HG03060 (cell line): ENCODE data around the gene SP1.
"Not testable (repeated sequence)": the region's sequence is repeated elsewhere in the genome, so short reads cannot be mapped to it uniquely, and the experiment has no call there.

ENCODE experiments used
- ATAC-seq: cut with Tn5 transposase; IDR thresholded peaks from one replicate; pipeline ENCODE4 v1.9.1; 2021; ENCODE audit warnings: low read depth, moderate number of reproducible peaks; ENCODE audit not compliant: unreplicated experiment

Gene SP1

DNA sequence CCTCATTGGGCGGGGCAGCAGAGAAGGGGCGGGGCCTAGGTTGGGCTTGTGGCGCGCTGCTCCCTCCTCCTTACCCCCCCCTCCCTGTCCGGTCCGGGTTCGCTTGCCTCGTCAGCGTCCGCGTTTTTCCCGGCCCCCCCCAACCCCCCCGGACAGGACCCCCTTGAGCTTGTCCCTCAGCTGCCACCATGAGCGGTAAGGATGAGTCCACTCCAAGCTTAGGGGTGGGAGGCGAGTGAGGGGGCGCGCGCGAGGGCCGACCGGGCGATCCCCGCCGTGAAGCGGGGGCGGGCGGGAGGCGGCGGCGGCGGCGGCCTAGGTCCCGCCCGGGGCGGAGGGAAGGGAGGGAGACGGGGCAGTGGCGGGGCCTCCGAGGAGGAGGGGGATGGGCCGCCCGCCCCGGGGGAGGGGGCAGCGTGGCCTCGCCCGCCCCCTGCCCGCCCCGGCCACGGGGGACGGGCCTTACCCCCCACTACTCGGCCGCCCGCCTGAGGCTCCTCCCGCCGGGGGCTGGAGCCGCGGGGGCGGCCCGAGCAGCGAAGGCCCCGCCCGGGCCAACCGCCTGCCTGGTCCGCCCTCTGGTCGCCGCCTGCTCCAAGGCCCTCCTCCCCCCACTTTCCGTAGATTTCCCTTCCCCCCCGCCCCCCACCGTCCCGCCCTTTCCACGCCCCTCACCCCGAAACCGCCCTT, at the start of gene SP1:
Gene SP1 (plus strand): TSS at position 73 of the 690 bp plus-strand sequence. CDS start 116 bp downstream, at position 189.
- ATAC-seq = no peak

DNA sequence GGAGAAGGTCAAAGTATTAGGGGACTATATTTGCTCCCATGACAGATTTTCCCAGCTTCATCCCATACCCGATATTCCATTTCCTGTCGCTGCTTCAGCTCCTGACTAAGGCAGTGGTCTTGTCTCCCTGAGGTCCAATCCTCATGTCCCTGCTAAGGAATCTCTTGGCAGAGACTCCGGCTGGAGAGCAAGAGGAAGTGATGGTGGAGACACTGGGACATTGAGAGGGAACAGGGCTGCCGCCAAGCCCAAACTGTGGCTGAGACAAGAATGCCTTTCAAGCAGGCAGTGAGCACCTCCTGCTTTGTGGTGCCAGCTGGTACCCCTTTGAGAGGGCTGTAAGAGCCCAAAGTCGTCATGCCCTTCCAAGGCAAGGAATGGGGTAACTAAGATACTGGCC, 49.3 kb upstream of the SP1 start:
- ATAC-seq = no peak

DNA sequence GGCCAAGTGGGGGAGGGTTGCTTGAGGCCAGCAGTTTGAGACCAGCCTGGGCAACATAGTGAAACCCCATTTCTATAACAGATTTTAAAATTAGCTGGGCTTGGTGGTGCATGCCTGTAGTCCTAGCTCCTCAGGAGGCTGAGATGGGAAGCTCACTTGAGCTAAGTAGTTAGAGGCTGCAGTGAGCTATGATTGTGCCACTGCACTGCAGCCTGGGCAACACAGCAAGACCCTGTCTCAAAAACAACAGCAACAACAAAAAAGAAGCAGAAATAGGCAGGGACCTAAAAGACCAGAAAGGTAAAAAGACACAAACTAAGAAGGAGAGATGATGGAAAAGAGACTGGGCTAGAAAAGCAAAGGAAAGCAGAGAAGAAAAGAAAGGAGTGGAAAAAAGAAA, 47.6 kb upstream of the SP1 start:
- not testable (repeated sequence) for ATAC-seq

DNA sequence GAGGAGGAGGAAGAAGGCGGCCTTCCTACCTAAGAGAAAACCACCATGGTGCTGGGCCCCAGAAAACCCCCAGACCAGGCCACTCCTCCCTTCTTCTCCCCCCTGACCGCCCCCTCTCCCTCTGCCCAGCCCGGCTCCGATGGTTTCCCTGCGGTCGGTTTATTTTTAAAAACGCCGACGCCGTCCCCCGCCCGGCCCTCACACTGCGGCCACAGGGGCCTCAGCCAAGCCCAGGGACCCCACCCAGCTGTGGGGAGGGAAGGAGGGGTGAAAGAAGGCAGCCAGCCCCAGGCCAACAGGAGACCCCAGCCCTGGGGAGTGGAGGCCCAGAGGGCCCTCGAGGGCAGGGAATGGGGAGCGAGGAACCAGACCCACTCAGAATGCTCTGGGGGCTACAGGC, 47.2 kb upstream of the SP1 start:
- no peak for ATAC-seq

DNA sequence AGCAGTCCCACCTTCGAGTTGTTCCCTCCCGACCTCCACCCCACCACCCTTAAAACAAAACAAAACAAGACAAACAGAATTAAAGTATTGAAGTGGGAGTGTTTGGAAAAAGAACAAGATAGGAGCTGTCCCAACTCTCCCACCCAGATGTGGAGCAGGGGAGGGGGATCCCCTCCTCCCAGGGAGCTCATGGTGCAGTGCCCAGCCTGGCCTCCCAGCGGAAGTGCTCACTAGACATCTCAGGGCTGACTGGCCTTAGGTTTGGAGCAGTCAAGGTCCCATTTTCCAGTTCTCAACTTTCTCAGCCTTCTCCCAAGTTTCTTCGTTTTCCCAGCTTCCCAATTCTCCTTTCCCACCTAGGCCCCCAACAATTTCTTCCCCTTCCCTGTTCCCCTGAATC, 46.7 kb upstream of the SP1 start:
- no peak for ATAC-seq

DNA sequence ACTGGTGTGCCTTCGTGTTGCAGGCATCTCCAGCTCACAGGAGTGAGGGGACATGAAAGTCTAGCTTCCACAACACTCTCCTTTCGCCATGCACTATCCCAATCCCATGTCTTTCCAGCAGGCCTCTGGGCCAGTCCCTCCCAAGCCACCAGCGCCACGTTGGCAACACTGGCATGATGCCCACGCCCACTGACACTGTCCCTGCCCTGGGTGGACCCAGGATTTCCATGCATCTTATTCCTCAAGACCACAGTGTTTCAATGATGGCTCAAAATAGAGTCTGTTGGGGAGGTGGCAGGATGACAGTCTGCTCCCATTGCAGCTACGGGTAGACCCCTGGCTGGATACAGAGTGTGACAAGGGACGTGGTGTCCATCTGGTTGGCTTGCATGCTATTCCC, 46.1 kb upstream of the SP1 start:
- no peak for ATAC-seq

DNA sequence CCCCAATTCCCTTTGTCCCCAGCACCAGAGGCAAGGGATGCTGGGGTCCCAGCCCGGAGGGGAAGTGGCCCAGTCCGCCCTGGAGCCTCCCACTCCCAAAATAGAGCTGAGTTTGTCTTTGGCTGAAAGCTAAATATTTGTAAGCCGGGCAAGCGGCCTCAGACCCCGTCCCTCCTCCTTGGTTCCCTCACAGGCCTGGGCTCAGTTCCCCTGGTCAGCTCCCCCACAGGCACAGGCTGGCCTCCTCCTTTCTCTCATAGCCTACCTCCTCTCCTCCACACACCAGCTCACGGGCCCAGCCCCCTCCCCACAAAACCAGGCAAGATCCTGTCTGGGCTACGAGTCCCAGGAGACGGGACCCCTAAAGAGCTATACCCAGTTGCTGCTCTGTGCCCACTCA, 45.2 kb upstream of the SP1 start:
- ATAC-seq = no peak

DNA sequence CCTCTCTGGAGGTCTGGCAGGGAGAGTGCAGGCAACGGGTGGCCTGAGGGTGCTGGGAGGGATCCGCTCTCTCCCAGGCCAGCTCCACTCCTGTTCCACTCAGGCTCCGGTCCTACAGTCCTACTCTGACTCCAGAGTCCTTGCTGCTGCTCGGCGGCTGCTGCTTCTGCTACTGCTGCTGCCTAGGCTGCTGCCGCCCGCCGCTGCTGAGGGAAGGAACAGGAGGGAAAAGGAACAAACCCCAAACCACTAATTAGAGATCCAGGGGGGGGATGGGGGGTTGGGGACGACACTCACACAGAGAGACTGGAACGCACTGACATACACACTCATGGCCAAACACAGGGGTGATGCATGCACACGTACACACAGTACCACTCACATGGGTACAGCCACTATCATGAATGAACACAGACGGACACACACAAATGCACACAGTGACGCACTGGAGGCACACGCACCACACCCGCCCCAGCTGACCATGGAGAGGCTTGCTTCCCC, 43.7 kb upstream of the SP1 start, which contains the start of gene SP7:
Gene SP7 (minus strand): TSS at position 174 of the 501 bp plus-strand sequence. CDS start 708 bp downstream, outside the sequence.
- no peak for ATAC-seq

DNA sequence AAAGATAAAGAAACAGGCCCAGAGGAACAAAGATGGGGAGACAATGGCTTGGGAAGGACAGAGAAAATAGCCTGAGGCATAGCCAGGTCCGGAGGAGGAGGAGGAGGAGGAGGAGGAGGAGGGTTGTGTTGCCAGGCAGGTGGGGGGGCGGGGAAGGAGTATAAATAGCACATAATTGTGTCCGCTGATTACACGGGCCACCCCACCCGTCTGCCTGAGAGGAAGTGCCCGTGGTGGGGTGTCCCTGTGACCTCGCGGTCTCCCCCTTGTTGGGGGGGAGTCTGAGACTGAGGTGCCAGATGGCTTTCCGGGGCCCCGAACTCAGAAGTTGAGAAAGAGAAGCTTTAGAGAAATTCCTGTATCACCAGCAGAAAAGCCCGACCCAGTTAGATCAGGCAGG, 42.0 kb upstream of the SP1 start:
- no peak for ATAC-seq

DNA sequence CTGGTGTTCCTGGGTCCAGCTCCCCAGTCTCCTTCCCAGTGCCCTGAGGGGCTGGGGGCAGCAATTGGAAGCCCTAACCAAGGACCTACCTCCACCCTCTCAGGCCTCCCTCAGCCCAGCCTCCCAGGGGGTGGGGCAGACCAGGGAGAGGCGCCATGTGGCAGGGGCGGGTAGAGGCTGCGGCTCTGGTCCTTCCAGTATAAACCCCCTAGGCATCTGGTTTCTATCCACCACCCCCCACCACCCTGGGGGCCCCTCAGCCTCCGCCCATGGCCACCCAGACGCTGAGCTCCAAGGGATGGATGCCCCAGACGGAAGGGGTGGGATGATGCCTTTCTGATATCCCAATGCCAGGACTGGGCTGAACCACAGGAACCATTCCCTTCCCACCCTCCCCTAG, 41.1 kb upstream of the SP1 start:
- ATAC-seq = no peak

DNA sequence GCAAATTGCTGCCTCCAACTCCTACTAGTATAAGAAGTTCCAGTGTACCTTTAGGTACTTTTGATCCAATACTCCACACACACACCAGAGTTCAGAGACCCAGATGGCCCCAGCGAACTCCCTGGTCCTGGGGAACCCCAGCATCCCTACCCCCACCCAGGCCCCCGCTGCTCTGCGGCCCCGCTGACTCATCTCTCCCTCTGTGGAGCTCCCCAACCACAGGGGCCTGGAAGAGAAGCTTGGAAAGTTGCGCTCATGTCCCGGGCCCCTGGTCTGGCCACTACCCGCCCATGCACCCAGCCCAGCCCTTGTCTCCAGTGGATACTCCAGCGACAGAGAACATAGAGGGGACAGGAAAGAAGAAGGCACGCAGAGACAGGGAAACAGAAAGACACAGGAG, 39.6 kb upstream of the SP1 start:
- ATAC-seq = no peak

DNA sequence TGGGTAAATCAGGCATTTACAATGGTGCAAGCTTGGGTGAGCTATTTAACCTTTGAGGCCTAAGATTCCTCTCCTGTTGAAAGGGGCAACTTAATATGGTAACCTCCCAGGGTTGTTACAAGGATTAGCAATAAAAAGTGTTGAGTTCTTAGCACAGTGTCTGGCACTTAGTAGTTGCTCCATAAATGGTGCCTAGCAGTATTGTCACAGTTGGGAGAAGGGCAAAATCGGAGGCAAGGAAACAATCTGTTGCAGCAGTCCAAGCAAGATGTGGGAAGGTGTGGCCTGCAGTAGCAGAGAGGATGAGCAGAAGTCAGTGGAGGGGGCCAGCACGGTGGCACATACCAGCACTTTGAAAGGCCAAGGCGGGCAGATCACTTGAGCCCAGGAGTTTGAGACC, 36.5 kb upstream of the SP1 start:
- no peak for ATAC-seq

DNA sequence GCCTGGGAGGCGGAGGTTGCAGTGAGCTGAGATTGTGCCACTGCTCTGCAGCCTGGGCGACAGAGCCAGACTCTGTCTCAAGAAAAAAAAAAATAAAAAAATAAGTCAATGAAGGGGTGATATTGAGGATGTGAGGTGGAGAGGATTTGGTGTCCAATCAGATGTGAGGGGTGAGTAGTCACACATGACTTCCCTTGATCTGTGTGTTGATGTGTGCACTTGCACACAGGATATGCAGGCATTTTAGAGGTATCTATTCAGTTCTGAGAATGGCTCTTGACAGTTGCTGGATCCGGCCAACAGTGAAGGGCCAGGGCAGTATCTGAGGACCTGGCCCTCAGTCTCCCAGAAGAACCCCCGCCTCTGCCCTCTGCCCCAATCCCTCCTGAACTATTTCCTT, 36.0 kb upstream of the SP1 start:
- ATAC-seq = no peak

DNA sequence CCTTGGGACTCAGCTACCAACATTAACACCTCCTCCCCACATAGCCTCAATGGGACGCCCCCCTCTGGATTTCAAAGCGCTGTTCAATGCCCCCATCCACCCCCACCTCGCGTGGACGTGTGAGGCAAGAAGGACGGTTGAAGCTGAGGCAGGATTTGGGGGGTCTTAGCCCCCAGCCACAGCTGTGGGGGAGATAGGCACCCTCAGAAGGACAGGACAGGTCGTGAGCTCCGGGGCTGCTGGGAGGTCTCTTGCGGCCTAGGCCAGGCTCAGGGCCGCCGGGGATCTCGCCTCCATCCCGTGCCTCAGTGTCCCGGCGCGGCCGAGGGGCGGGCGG, 35.5 kb upstream of the SP1 start:
- ATAC-seq = no peak

DNA sequence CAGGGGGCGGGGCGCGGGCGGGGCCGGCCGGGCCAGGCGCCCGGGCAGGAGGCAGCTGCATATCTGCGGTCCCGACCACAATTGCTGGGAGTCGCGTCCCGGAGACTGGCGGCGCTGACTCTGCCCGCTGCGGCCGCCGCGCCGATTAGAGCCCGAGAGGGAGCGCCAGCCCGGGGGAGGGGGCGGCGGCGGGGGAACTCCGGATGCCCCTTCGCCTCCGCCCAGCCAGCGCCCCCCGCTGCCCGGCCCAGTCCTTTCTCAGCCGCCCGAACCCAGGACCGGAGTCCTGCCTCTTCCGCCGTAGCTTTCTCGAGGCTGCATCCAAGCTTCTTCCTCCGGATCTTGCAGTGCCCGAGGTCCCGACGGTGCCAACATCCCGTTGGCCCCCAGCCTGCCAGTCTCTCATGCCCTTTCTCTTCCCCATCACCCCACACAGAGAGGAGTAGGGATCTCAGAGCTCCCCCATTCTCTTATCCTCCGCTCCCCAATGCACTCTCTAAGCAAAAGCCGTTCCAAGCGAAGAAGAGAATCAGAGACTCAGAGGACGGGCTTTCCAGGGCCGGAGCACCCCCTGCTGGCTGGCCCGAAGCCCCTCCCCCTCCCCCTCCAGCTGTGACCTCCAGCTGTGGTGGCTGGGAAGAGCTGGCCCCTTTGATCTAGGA, 35.0 kb upstream of the SP1 start:
- no peak for ATAC-seq

DNA sequence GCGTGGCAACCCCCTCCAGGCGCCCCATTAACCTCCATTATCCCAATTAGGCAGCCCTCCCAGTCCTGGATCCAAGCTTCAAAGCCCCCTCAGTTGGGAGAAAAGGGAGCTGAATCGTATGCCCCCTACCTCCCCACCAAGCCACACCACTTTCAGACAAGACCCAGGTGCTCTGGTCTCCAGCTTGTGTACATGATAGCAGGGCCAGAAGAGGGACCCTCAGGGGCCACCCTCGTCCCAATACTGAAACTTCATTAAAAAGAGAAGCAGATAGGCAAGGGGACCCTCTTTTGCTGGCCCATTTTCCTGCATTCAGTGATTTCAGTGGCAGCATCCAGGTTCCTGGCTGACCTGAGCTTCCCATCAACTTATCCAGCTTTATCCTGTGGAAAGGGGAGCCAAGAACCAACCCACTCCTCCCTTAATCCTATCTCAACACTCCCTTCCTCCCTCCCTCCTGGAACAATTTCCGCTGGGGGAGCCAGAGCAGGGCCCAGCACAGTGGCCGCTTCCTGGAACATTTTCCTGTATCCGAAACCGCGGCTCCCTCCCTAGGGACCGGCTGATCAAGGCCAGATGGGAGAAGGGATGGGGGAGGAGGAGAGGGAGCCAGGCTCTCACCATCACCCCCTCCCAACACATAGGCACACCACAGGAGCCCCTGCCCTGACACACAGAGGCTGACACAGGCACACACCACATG, 34.3 kb upstream of the SP1 start:
- no peak for ATAC-seq

DNA sequence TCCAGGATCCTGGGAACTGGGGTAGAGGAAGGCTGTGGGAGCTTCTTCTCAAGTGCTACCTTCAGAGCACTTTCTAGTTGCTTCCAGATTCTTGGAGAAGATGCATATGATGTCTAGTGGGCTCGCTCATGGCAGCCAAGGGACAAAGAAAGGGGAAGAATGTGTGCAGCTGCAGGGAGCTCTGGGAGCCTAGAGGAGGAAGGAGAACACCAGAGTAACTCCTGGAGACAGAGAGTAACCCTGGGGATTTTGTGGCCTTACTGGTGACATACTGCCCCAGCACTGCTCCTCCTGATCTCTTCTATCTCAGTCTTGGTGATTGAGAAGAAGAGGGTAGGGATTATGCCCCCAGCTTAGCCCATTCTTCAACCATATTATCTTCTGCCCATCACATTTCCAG, 33.5 kb upstream of the SP1 start:
- no peak for ATAC-seq

DNA sequence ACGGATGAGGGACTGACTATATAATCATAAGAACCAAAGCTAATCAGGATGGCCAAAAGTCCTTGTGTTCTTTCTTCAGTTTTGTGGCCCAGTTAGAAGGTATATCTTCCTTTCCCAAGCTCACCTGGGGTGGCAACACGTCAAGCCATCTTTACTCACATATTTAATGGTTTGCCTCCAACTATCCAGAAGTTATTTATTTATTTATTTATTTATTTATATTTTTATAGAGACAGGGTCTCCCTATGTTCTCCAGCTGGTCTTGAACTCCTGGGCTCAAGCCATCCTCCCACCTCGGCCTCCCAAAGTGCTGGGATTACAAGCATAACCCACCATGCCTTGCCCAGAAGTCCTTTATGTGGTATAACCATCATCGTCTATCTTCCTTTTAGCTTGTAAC, 32.1 kb upstream of the SP1 start:
- ATAC-seq = no peak

DNA sequence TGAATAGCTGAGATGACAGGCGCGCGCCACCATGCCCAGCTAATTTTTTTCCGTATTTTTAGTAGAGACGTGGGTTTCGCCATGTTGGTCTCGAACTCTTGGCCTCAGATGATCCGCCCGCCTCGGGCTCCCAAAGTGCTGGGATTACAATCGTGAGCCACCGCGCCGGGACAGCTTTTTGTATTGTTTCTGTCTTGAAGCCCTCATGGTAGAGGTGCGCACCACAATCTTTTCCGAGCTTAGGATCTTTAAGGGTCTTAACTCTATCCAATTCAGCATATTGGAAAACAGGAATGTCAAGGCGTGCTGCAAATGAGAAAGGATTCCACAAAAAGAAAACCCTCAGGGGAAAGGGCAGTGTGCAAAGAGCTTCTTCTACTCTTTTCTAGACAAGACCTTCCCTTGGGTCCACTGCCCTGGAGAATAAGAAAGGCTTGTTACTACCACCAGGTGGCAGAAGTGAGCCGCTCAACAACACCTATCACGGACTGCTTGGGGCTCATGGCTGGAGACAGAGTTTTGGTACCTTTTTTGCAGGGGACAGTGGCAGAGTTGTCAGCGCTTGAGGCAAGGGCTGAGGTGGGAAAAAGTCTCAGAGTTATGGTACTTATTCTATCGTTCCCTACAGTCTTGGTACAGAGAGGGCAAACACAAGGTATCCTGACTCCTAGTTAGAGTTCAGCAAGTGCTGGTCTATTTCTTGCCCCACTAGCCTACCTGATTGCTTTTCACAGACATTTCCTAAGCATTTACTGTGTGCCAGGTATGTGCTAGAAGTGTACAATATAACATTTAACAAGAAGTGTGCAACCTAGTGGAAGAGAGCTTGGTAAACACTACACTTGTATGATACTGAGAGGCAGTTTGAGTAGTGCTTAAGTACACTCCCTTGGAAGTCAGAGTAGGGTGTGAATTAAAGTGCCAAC, 27.4 kb upstream of the SP1 start:
- peak; percentile 67 for ATAC-seq

DNA sequence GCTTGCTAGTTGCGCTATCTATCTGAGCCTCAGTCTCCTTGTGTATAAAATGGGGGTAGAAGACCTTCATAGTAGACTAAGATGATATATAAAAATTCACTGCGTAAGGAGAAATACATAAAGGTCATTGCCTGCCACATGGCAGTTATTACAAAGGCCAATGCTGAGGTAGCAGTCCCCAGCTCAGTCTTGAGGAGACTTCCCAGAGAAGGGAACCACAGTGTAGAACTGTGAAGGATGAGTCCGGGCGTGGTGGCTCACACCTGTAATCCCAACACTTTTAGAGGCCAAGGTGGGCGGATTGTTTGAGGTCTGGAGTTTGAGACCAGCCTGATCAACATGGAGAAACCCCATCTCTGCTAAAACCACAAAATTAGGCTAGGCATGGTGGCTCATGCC, 26.7 kb upstream of the SP1 start:
- ATAC-seq = no peak

DNA sequence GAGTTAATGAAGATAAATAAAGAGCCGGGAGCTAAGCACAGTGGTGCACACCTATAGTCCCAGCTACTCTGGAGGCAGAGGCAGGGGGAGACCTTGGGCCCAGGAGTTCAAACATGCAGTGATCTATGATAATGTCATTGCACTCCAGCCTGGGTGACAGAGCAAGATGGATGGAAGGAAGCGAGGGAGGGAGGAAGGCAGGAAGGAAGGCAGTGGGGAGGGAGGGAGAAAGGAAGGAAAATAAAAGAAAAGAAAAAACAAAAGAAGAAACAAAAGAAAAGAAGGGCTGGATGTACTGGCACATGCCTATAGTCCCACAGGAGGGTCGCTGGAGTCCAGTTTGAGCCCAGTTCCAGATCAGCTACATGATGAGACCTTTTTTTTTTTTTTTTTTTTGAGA, 24.9 kb upstream of the SP1 start:
- no peak for ATAC-seq
